ENCODE measurements around the gene RBM45.

Gene RBM45

DNA sequence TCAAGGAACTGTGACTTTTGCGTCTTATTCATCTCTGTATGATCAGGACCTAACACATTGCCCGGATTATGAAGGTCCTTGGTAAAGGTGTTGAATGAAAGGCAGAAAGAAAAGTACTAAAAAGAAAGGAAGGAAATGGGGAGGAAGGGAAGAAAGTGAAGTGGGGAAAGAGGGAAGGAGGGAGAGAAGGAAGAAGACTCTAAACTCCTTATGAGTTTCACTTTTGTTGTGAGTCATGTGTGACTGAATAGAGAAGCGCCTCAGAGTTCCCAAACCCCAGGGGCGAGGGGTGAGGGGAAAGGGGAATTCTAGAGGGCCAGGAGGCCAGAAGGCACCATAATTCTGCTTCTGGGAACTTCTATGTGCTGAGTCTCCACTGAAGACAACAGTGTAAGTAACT lies 51.2 kb downstream of the RBM45 start:
- DNase-seq, result no peak

DNA sequence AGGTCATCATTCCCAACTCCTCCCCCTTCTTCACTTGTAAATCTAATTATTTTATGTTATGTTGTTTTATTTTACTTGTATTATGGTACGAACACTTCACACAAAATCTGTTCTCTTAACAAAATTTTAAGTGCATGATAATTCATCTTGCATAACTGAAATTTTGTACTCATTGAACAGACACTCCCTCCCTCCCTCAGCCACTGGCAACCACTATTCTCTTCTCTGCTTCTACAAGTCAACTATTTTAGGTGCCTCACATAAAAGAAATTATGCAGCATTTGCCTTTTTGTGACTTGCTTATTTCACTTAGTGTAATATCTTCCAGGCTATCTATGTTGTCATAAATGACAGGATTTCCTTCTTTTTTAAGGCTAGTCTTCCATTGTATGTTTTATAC lies 51.7 kb downstream of the RBM45 start:
- no peak for DNase-seq

DNA sequence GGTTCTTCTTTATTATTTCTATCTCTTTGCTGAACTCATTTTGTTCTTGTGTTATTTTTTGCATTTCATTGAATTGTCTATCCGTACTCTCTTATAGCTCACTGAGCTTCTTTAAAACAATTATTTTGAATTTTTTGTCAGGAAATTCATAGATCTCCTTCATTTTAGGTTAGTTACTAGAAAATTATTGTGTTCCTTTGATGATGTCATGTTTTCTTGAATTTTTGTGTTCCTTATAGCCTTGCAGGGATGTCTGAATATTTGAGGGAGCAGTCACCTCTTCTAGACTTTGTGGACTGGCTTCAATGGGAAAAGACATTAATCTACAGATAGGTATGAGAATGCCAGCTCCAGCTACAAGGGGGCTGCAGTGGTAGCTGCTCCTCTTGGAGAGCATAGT lies 61.4 kb downstream of the RBM45 start:
- DNase-seq, result no peak

DNA sequence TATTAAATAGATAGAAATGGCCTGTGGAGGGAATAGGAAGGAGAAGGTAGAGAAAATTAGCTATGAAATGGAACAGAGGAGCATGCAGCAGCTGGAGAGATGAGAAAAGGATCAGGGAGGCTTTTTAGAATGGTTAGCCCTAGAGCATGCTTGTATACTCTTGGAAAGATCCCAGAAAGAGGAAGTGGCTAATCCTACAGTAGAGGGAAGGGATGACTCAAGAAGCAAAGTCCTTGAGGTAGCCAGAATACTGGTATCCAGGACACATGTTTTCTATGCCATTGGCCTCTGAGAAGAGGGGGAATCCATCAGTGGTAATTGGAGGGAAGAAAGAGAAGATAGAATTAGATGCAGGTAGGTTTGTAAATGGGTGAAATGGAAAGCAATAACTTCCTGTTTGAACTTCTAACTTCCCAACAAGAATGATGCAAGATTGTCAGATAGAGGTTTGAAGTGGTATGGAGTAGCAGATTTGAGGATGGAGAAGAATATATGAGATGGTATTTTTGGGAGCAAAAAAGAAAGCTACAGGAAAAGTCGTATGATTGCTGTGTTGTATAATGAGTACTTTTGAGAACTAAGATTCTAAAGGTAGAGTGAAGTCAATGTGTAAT lies 64.9 kb downstream of the RBM45 start:
- DNase-seq, result no peak
